Duodenal mucosa (tissue), 2 donors: ENCODE measurements around the gene TMEM174.
A peak's percentile ranks its signal among the peaks of the same experiment; 100 is the strongest.

Experiments
- H3K27ac ChIP-seq: one replicate; pipeline ENCODE4 v1.7.0; 2013; ENCODE audit warnings: low read depth, low read length
- H3K27me3 ChIP-seq, 2 donors: one replicate each; pipeline ENCODE4 v1.7.0; 2013; ENCODE audit warnings: low read length in 2 of 2, control low read depth in 1 of 2; ENCODE audit not compliant: insufficient read depth in 2 of 2, control insufficient read depth in 1 of 2
- H3K36me3 ChIP-seq, 2 donors: one replicate each; pipeline ENCODE4 v1.7.0; 2013; ENCODE audit warnings: low read length in 2 of 2, control low read depth in 1 of 2; ENCODE audit not compliant: insufficient read depth in 2 of 2, control insufficient read depth in 1 of 2
- H3K4me1 ChIP-seq, 2 donors: one replicate each; pipeline ENCODE4 v1.7.0; 2013; ENCODE audit warnings: low read length in 2 of 2, control low read depth in 1 of 2; ENCODE audit not compliant: insufficient read depth in 2 of 2, control insufficient read depth in 1 of 2
- H3K4me3 ChIP-seq, 2 donors: one replicate each; pipeline ENCODE4 v1.7.0; 2013; ENCODE audit warnings: low read length in 2 of 2, low read depth in 1 of 2
- H3K9ac ChIP-seq, 2 donors: one replicate each; pipeline ENCODE4 v1.7.0; 2013; ENCODE audit warnings: low read length in 2 of 2, low read depth in 1 of 2
- H3K9me3 ChIP-seq, 2 donors: one replicate each; pipeline ENCODE4 v1.7.0; 2013; ENCODE audit warnings: low read length in 2 of 2, control low read depth in 1 of 2; ENCODE audit not compliant: control insufficient read depth in 1 of 2

The TMEM174 gene

GRCh38 chr5:73189871-73190376 lies 16.9 kb downstream of the TMEM174 start:
- H3K36me3 ChIP-seq, result no peaks in the 10 kb centered on the region
- H3K27me3 ChIP-seq, result no peaks in the 10 kb centered on the region
- no peaks in the 10 kb centered on the region for H3K9me3 ChIP-seq
- H3K4me3 ChIP-seq, result no peak overlapping the region
- no peak overlapping the region for H3K27ac ChIP-seq
- no peak overlapping the region for H3K9ac ChIP-seq
- H3K4me1 ChIP-seq, result peaks cover 11 to 13% of the 10 kb centered on the region in 2 donors

- H3K9ac ChIP-seq, result no peak overlapping the region
- H3K27ac ChIP-seq, result no peak overlapping the region
- no peaks in the 10 kb centered on the region for H3K9me3 ChIP-seq
- peaks cover 0 to 5% of the 10 kb centered on the region in 2 donors for H3K36me3 ChIP-seq
- H3K4me1 ChIP-seq, result peaks cover 11 to 13% of the 10 kb centered on the region in 2 donors
- no peak overlapping the region for H3K4me3 ChIP-seq
- H3K27me3 ChIP-seq, result no peaks in the 10 kb centered on the region
These were observed 19.4 kb downstream of the TMEM174 start for GRCh38 chr5:73192370-73192769.

DNA sequence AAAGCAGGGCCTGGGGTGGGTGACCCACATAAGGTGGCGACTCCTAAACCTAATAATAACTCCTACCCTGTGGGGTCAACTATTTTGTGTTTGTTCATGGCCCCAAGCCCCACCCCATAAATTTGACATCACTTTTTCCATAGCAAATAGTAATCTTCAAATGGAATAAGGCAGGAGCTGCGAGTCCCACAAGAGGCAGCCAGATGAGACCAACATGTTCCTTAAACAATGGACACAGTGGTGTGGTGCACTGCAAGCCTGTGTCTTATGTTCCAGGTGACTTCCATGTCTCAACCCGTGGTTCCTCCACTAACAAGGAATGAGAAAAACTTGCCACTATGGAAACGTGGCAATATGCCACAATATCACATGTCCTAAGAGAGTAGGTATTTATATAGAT lies 20.6 kb downstream of the TMEM174 start:
- H3K27me3 ChIP-seq, result no peaks in the 10 kb centered on the region
- no peak overlapping the region for H3K9ac ChIP-seq
- peaks cover 10 to 13% of the 10 kb centered on the region in 2 donors for H3K4me1 ChIP-seq
- no peaks in the 10 kb centered on the region for H3K9me3 ChIP-seq
- H3K4me3 ChIP-seq, result no peak overlapping the region
- no peak overlapping the region for H3K27ac ChIP-seq
- peaks cover 0 to 6% of the 10 kb centered on the region in 2 donors for H3K36me3 ChIP-seq

GRCh38 chr5:73196201-73196600 lies 23.2 kb downstream of the TMEM174 start:
- no peak overlapping the region for H3K9ac ChIP-seq
- H3K27me3 ChIP-seq, result no peaks in the 10 kb centered on the region
- H3K27ac ChIP-seq, result no peak overlapping the region
- H3K9me3 ChIP-seq, result no peaks in the 10 kb centered on the region
- H3K4me1 ChIP-seq, result no peaks in the 10 kb centered on the region
- H3K4me3 ChIP-seq, result no peak overlapping the region
- peaks cover 0 to 7% of the 10 kb centered on the region in 2 donors for H3K36me3 ChIP-seq

DNA sequence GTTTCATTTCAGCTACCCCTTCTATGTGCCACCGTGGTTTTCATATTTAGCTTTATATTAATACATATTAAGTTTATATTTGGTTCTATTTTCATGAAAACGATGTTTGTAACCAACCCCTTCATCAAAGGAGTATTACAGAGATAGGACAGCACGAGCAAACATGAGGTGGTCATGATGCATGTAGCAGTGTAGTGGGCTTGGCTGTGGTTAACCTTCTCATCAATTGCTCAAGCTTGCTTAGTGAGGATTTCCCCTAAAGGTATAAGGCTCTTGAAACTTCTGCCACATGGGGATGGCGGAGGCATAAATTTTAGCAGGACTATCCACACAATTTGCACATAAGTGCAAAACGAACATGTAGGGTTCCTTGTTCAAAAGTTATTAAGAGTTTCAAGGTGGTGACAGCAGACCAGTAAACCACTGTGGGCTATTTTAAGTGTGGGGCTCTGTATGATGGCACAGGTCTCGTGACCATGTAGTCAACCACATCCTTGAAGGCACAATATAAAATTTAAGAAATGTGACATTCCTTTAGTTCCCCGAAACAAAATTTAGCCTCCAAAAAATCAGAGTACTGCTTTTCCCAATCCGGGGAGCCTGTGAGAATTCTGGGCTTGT lies 24.8 kb downstream of the TMEM174 start:
- H3K9me3 ChIP-seq, result no peaks in the 10 kb centered on the region
- H3K27ac ChIP-seq, result no peak overlapping the region
- H3K4me3 ChIP-seq, result no peak overlapping the region
- H3K9ac ChIP-seq, result no peak overlapping the region
- no peaks in the 10 kb centered on the region for H3K4me1 ChIP-seq
- H3K27me3 ChIP-seq, result no peaks in the 10 kb centered on the region
- H3K36me3 ChIP-seq, result peaks cover 0 to 7% of the 10 kb centered on the region in 2 donors

GRCh38 chr5:73198833-73199592 lies 26.0 kb downstream of the TMEM174 start:
- Histone ChIP-seq H3K4me3 (no peak overlapping the region), H3K36me3 (peaks cover 0 to 7% of the 10 kb centered on the region in 2 donors), H3K4me1 (no peaks in the 10 kb centered on the region), H3K9ac (no peak overlapping the region), H3K27me3 (no peaks in the 10 kb centered on the region), H3K9me3 (no peaks in the 10 kb centered on the region), H3K27ac (no peak overlapping the region)

DNA sequence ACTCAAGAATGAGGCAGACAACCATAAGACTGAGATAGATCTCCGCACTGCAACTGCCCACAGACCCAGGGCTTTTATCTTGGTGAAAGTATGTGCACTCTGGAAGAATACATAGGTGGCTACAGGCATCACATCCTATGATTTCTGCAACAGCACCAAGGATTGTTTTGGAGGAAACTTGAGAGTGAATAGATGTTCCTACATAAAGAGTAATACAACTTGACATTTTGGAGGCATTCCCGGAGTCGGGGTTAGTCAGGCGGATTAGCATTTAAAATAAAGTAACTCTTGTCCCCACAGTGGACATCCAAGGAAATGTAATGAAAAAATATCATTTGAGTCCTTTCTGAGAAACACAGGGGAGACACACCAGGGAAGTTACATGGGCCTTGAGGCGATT lies 26.7 kb downstream of the TMEM174 start:
- no peak overlapping the region for H3K4me3 ChIP-seq
- H3K27ac ChIP-seq, result no peak overlapping the region
- no peak overlapping the region for H3K9ac ChIP-seq
- H3K27me3 ChIP-seq, result peaks cover 0 to under 1% of the 10 kb centered on the region in 2 donors
- H3K9me3 ChIP-seq, result no peaks in the 10 kb centered on the region
- peaks cover 0 to 7% of the 10 kb centered on the region in 2 donors for H3K36me3 ChIP-seq
- peaks cover 2% of the 10 kb centered on the region in 2 donors for H3K4me1 ChIP-seq

- Histone ChIP-seq H3K9ac (peak overlapping the region; percentile 58 to 62), H3K4me1 (peaks cover 10 to 11% of the 10 kb centered on the region in 2 donors), H3K9me3 (no peaks in the 10 kb centered on the region), H3K27me3 (peaks cover 0 to 11% of the 10 kb centered on the region in 2 donors), H3K27ac (no peak overlapping the region), H3K36me3 (peaks cover 0 to 4% of the 10 kb centered on the region in 2 donors), H3K4me3 (peak overlapping the region; percentile 69 to 78)
These were observed 28.8 kb downstream of the TMEM174 start for GRCh38 chr5:73201547-73202513.

GRCh38 chr5:73204332-73204731 lies 31.3 kb downstream of the TMEM174 start:
- no peak overlapping the region for H3K4me3 ChIP-seq
- H3K27ac ChIP-seq, result no peak overlapping the region
- H3K4me1 ChIP-seq, result peaks cover 10 to 11% of the 10 kb centered on the region in 2 donors
- H3K27me3 ChIP-seq, result peaks cover 0 to 11% of the 10 kb centered on the region in 2 donors
- H3K36me3 ChIP-seq, result no peaks in the 10 kb centered on the region
- H3K9me3 ChIP-seq, result no peaks in the 10 kb centered on the region
- no peak overlapping the region for H3K9ac ChIP-seq
